Natural killer cell treated with Interleukin-12 subunit alpha and Interleukin-12 subunit beta and Interleukin-15 and Interleukin-18, amount 100 ng/mL, for 72 hours (primary cell): ENCODE data around the gene TMEM161B. TPM values are rescaled to one million over a fixed set of nuclear protein-coding genes. Genes with fewer than 3 reads are reported as not detected.

Source experiments
- ATAC-seq, 2 donors: fragments of 150-1000 bp; cut with Tn5 transposase in 1 of 2; sonication (Bioruptor Pico), chemical (Tn5 transposase) in 1 of 2; 2 replicates each; pipeline ENCODE4 v1.10.0; 2021
- DNase-seq: peaks from one replicate; pipeline ENCODE4 v3.0.0; 2022; ENCODE audit warnings: low spot score
- H3K27ac Mint-ChIP-seq, 2 donors: 1 replicate in 1 of 2; 2 replicates in 1 of 2; pipeline ENCODE4 v1.8.0; 2022; ENCODE audit warnings: mixed read lengths in 2 of 2, mild to moderate bottlenecking in 1 of 2, moderate library complexity in 1 of 2
- H3K27me3 Mint-ChIP-seq, 2 donors: 1 replicate in 1 of 2; 2 replicates in 1 of 2; pipeline ENCODE4 v1.8.0; 2022; ENCODE audit warnings: mixed read lengths in 2 of 2
- H3K36me3 Mint-ChIP-seq: one replicate; pipeline ENCODE4 v1.8.0; 2022; ENCODE audit warnings: mixed read lengths
- H3K4me1 Mint-ChIP-seq, 2 donors: 1 replicate in 1 of 2; 2 replicates in 1 of 2; pipeline ENCODE4 v1.8.0; 2022; ENCODE audit warnings: low read depth in 2 of 2, mixed read lengths in 2 of 2, mild to moderate bottlenecking in 1 of 2
- H3K4me3 Mint-ChIP-seq: one replicate; pipeline ENCODE4 v1.8.0; 2022; ENCODE audit warnings: mixed read lengths
- H3K9me3 Mint-ChIP-seq: 2 replicates; pipeline ENCODE4 v1.8.0; 2022; ENCODE audit warnings: mixed read lengths
- total RNA-seq, 2 donors: library from RNA; stranded (reverse); gene quantifications; one replicate each; pipeline ENCODE4 v1.2.3, GENCODE V29; 2022

Gene TMEM161B
- total RNA-seq: 10 to 100 TPM; 23.0 to 30.5 TPM

- DNase-seq (peak; percentile 97), ATAC-seq (peak; percentile 99 to 100)
- no peaks in the 10 kb centered on the region for H3K9me3 Mint-ChIP-seq
- H3K36me3 Mint-ChIP-seq: peaks cover 21% of the 10 kb centered on the region
- H3K4me3 Mint-ChIP-seq: peak within 1 kb of the TSS; percentile 99
- H3K27me3 Mint-ChIP-seq: no peaks in the 10 kb centered on the region
- peak within 1 kb of the TSS; percentile 97 to 99 for H3K27ac Mint-ChIP-seq
- H3K4me1 Mint-ChIP-seq: peaks cover 32 to 44% of the 10 kb centered on the region in 2 donors
Observed at GRCh38 chr5:88268385-88269184, at the start of gene TMEM161B. TSS of gene TMEM161B (minus strand) at chr5:88268845. CDS start at chr5:88268723, 122 bp downstream.

- Mint-ChIP-seq H3K27ac (no peak overlapping the region), H3K27me3 (peaks cover 16 to 21% of the 10 kb centered on the region in 2 donors), H3K9me3 (peaks cover 16% of the 10 kb centered on the region), H3K36me3 (peaks cover 18% of the 10 kb centered on the region), H3K4me1 (no peaks in the 10 kb centered on the region), H3K4me3 (no peak overlapping the region)
- ATAC-seq (no peak), DNase-seq (no peak)
Observed at GRCh38 chr5:88304356-88304755, 35.7 kb upstream of the TMEM161B start.

GRCh38 chr5:88298425-88298824 lies 29.8 kb upstream of the TMEM161B start:
- H3K4me3 Mint-ChIP-seq: no peak overlapping the region
- H3K27ac Mint-ChIP-seq: no peak overlapping the region
- H3K36me3 Mint-ChIP-seq: no peaks in the 10 kb centered on the region
- ATAC-seq: no peak
- no peak for DNase-seq
- H3K27me3 Mint-ChIP-seq: peaks cover 0 to 6% of the 10 kb centered on the region in 2 donors
- H3K9me3 Mint-ChIP-seq: peaks cover 3% of the 10 kb centered on the region
- H3K4me1 Mint-ChIP-seq: no peaks in the 10 kb centered on the region

GRCh38 chr5:88290801-88291200 lies 22.2 kb upstream of the TMEM161B start:
- Mint-ChIP-seq H3K27me3 (peaks cover 0 to 4% of the 10 kb centered on the region in 2 donors), H3K36me3 (no peaks in the 10 kb centered on the region), H3K9me3 (no peaks in the 10 kb centered on the region), H3K27ac (no peak overlapping the region), H3K4me1 (no peaks in the 10 kb centered on the region), H3K4me3 (no peak overlapping the region)
- no peak for ATAC-seq
- DNase-seq: no peak

GRCh38 chr5:88288528-88289197 lies 20.0 kb upstream of the TMEM161B start:
- DNase-seq (no peak), ATAC-seq (no peak)
- Mint-ChIP-seq H3K36me3 (no peaks in the 10 kb centered on the region), H3K4me3 (no peak overlapping the region), H3K9me3 (no peaks in the 10 kb centered on the region), H3K27me3 (no peaks in the 10 kb centered on the region), H3K4me1 (no peaks in the 10 kb centered on the region), H3K27ac (no peak overlapping the region)

- H3K9me3 Mint-ChIP-seq: no peaks in the 10 kb centered on the region
- DNase-seq (no peak), ATAC-seq (no peak)
- H3K36me3 Mint-ChIP-seq: no peaks in the 10 kb centered on the region
- no peak overlapping the region for H3K27ac Mint-ChIP-seq
- no peaks in the 10 kb centered on the region for H3K27me3 Mint-ChIP-seq
- H3K4me1 Mint-ChIP-seq: no peaks in the 10 kb centered on the region
- H3K4me3 Mint-ChIP-seq: no peak overlapping the region
Observed at GRCh38 chr5:88287846-88288527, 19.3 kb upstream of the TMEM161B start.

- Mint-ChIP-seq H3K4me1 (peaks cover 0 to 2% of the 10 kb centered on the region in 2 donors), H3K27ac (no peak overlapping the region), H3K36me3 (no peaks in the 10 kb centered on the region), H3K27me3 (no peaks in the 10 kb centered on the region), H3K4me3 (no peak overlapping the region), H3K9me3 (no peaks in the 10 kb centered on the region)
- DNase-seq (no peak), ATAC-seq (no peak)
Observed at GRCh38 chr5:88287302-88287701, 18.7 kb upstream of the TMEM161B start.

GRCh38 chr5:88283690-88284089 lies 15.0 kb upstream of the TMEM161B start:
- H3K9me3 Mint-ChIP-seq: no peaks in the 10 kb centered on the region
- no peak overlapping the region for H3K27ac Mint-ChIP-seq
- no peaks in the 10 kb centered on the region for H3K36me3 Mint-ChIP-seq
- peaks cover 0 to 7% of the 10 kb centered on the region in 2 donors for H3K4me1 Mint-ChIP-seq
- no peaks in the 10 kb centered on the region for H3K27me3 Mint-ChIP-seq
- no peak for ATAC-seq
- H3K4me3 Mint-ChIP-seq: no peak overlapping the region
- DNase-seq: no peak

GRCh38 chr5:88281322-88281721 lies 12.7 kb upstream of the TMEM161B start:
- H3K9me3 Mint-ChIP-seq: no peaks in the 10 kb centered on the region
- DNase-seq: no peak
- peaks cover 0 to 7% of the 10 kb centered on the region in 2 donors for H3K4me1 Mint-ChIP-seq
- no peak overlapping the region for H3K27ac Mint-ChIP-seq
- H3K4me3 Mint-ChIP-seq: no peak overlapping the region
- ATAC-seq: no peak
- H3K27me3 Mint-ChIP-seq: no peaks in the 10 kb centered on the region
- H3K36me3 Mint-ChIP-seq: no peaks in the 10 kb centered on the region

GRCh38 chr5:88279584-88279983 lies 10.9 kb upstream of the TMEM161B start:
- DNase-seq (no peak), ATAC-seq (no peak)
- Mint-ChIP-seq H3K27me3 (no peaks in the 10 kb centered on the region), H3K4me3 (no peak overlapping the region), H3K4me1 (peaks cover 6 to 10% of the 10 kb centered on the region in 2 donors), H3K27ac (no peak overlapping the region), H3K36me3 (peaks cover 8% of the 10 kb centered on the region), H3K9me3 (no peaks in the 10 kb centered on the region)

- no peaks in the 10 kb centered on the region for H3K27me3 Mint-ChIP-seq
- H3K4me3 Mint-ChIP-seq: no peak overlapping the region
- H3K9me3 Mint-ChIP-seq: no peaks in the 10 kb centered on the region
- H3K4me1 Mint-ChIP-seq: peaks cover 6 to 11% of the 10 kb centered on the region in 2 donors
- ATAC-seq (no peak), DNase-seq (no peak)
- H3K27ac Mint-ChIP-seq: no peak overlapping the region
- H3K36me3 Mint-ChIP-seq: peaks cover 8% of the 10 kb centered on the region
Observed at GRCh38 chr5:88276378-88276777, 7.7 kb upstream of the TMEM161B start.

GRCh38 chr5:88275581-88275980 lies 6.9 kb upstream of the TMEM161B start:
- Mint-ChIP-seq H3K36me3 (peaks cover 8% of the 10 kb centered on the region), H3K27me3 (no peaks in the 10 kb centered on the region), H3K4me1 (peaks cover 8 to 9% of the 10 kb centered on the region in 2 donors), H3K27ac (no peak overlapping the region), H3K4me3 (no peak overlapping the region), H3K9me3 (no peaks in the 10 kb centered on the region)
- DNase-seq (no peak), ATAC-seq (no peak)

GRCh38 chr5:88269222-88269771 lies 652 bp upstream of the TMEM161B start:
- peak overlapping the region; percentile 97 to 99 for H3K27ac Mint-ChIP-seq
- H3K9me3 Mint-ChIP-seq: no peaks in the 10 kb centered on the region
- ATAC-seq: peak in 1 of 2 donors; percentile 5
- no peaks in the 10 kb centered on the region for H3K27me3 Mint-ChIP-seq
- no peak for DNase-seq
- peaks cover 14% of the 10 kb centered on the region for H3K36me3 Mint-ChIP-seq
- peaks cover 32 to 42% of the 10 kb centered on the region in 2 donors for H3K4me1 Mint-ChIP-seq
- peak overlapping the region; percentile 99 for H3K4me3 Mint-ChIP-seq
